Activated T-cell treated with anti-CD3 and anti-CD28 coated beads, Interleukin-2, amount 50 U/mL, for 72 hours (primary cell): ENCODE results near the gene C5AR1. TPM values are rescaled to one million over a fixed set of nuclear protein-coding genes. Genes with fewer than 3 reads are reported as not detected.
A peak's percentile ranks its signal among the peaks of the same experiment; 100 is the strongest.
"Not testable (repeated sequence)": the region's sequence is repeated elsewhere in the genome, so short reads cannot be mapped to it uniquely, and the experiment has no call there.

Experiments used
- ATAC-seq, 2 donors: fragments of 150-1000 bp; cut with Tn5 transposase; replicated peaks in 1 of 2; 2 replicates each; pipeline ENCODE4 v1.10.0; 2021; ENCODE audit warnings: moderate library complexity in 2 of 2, mild to moderate bottlenecking in 1 of 2
- DNase-seq, 2 donors: peaks; one replicate each; pipeline ENCODE4 v3.0.0; 2021 to 2022; ENCODE audit warnings: mixed read lengths in 1 of 2
- H3K27ac Mint-ChIP-seq: one replicate; pipeline ENCODE4 v1.8.0; 2022; ENCODE audit warnings: mild to moderate bottlenecking, moderate library complexity, mixed read lengths
- H3K27me3 Mint-ChIP-seq: one replicate; pipeline ENCODE4 v1.8.0; 2022; ENCODE audit warnings: low read depth, mixed read lengths
- H3K36me3 Mint-ChIP-seq, 2 donors: one replicate each; pipeline ENCODE4 v1.8.0; 2022; ENCODE audit warnings: mixed read lengths in 2 of 2, mild to moderate bottlenecking in 1 of 2; ENCODE audit not compliant: insufficient read depth in 2 of 2
- H3K4me1 Mint-ChIP-seq: one replicate; pipeline ENCODE4 v1.8.0; 2022; ENCODE audit warnings: low read depth, mixed read lengths
- H3K4me3 Mint-ChIP-seq, 2 donors: one replicate each; pipeline ENCODE4 v1.8.0; 2022; ENCODE audit warnings: mild to moderate bottlenecking in 2 of 2, mixed read lengths in 2 of 2, moderate library complexity in 2 of 2
- H3K9me3 Mint-ChIP-seq, 2 donors: one replicate each; pipeline ENCODE4 v1.8.0; 2022; ENCODE audit warnings: mixed read lengths in 2 of 2
- total RNA-seq, 2 donors: library from RNA; stranded (reverse); gene quantifications; one replicate each; pipeline ENCODE4 v1.2.3, GENCODE V29; 2022

C5AR1 gene
- total RNA-seq, 2 donors from 2014 or later, result 1.8 to 3.0 TPM

- H3K27me3 Mint-ChIP-seq, result no peaks in the 10 kb centered on the region
- H3K4me1 Mint-ChIP-seq, result peaks cover 47% of the 10 kb centered on the region
- H3K9me3 Mint-ChIP-seq, result peaks cover 0 to 2% of the 10 kb centered on the region in 2 donors
- peak within 1 kb of the TSS; percentile 90 to 98 for H3K4me3 Mint-ChIP-seq
- ATAC-seq (peak; percentile 98), DNase-seq (peak; percentile 99)
- H3K27ac Mint-ChIP-seq, result peak within 1 kb of the TSS; percentile 89
- H3K36me3 Mint-ChIP-seq, result peaks cover 6 to 9% of the 10 kb centered on the region in 2 donors
Measured at GRCh38 chr19:47348819-47349795, 39.4 kb downstream of the C5AR1 start, which contains the start of gene DHX34. TSS of gene DHX34 (plus strand) at chr19:47349315. CDS start at chr19:47353031, 3,716 bp downstream.

GRCh38 chr19:47350630-47351029, 41.0 kb downstream of the C5AR1 start:
- peaks cover 53% of the 10 kb centered on the region for H3K4me1 Mint-ChIP-seq
- peaks cover 0 to 2% of the 10 kb centered on the region in 2 donors for H3K9me3 Mint-ChIP-seq
- ATAC-seq, result no peak
- no peak for DNase-seq
- H3K27me3 Mint-ChIP-seq, result no peaks in the 10 kb centered on the region
- H3K4me3 Mint-ChIP-seq, result peak overlapping the region; percentile 13 to 98
- peaks cover 6 to 14% of the 10 kb centered on the region in 2 donors for H3K36me3 Mint-ChIP-seq
- peak overlapping the region; percentile 0 for H3K27ac Mint-ChIP-seq

GRCh38 chr19:47351548-47351947, 41.9 kb downstream of the C5AR1 start:
- Mint-ChIP-seq H3K27ac (no peak overlapping the region), H3K9me3 (peaks cover 0 to 2% of the 10 kb centered on the region in 2 donors), H3K36me3 (peaks cover 6 to 19% of the 10 kb centered on the region in 2 donors), H3K4me1 (peaks cover 53% of the 10 kb centered on the region), H3K4me3 (peak overlapping the region in 1 of 2 donors; percentile 17), H3K27me3 (no peaks in the 10 kb centered on the region)
- ATAC-seq (no peak), DNase-seq (no peak)

- DNase-seq (no peak), ATAC-seq (no peak)
- Mint-ChIP-seq H3K27ac (peak overlapping the region; percentile 32), H3K36me3 (peaks cover 6 to 19% of the 10 kb centered on the region in 2 donors), H3K27me3 (no peaks in the 10 kb centered on the region), H3K4me3 (no peak overlapping the region), H3K4me1 (peaks cover 53% of the 10 kb centered on the region), H3K9me3 (peaks cover 0 to 2% of the 10 kb centered on the region in 2 donors)
Measured at GRCh38 chr19:47352095-47352494, 42.4 kb downstream of the C5AR1 start.

- no peak for DNase-seq
- Mint-ChIP-seq H3K36me3 (peaks cover 11 to 22% of the 10 kb centered on the region in 2 donors), H3K9me3 (peaks cover 0 to 2% of the 10 kb centered on the region in 2 donors), H3K27me3 (no peaks in the 10 kb centered on the region), H3K27ac (no peak overlapping the region), H3K4me1 (peaks cover 52% of the 10 kb centered on the region), H3K4me3 (no peak overlapping the region)
- ATAC-seq, result no peak
Measured at GRCh38 chr19:47353307-47353712, 43.6 kb downstream of the C5AR1 start.

GRCh38 chr19:47356900-47357299, 47.2 kb downstream of the C5AR1 start:
- H3K27me3 Mint-ChIP-seq, result no peaks in the 10 kb centered on the region

GRCh38 chr19:47357788-47358680, 48.4 kb downstream of the C5AR1 start:
- Mint-ChIP-seq H3K9me3 (no peaks in the 10 kb centered on the region), H3K4me3 (no peak overlapping the region), H3K27me3 (no peaks in the 10 kb centered on the region), H3K4me1 (peaks cover 7% of the 10 kb centered on the region), H3K36me3 (peaks cover 5 to 30% of the 10 kb centered on the region in 2 donors), H3K27ac (no peak overlapping the region)
- no peak for ATAC-seq
- no peak for DNase-seq

More at GRCh38 chr19:47356900-47357299, 47.2 kb downstream of the C5AR1 start:
- no peak for DNase-seq
- H3K27ac Mint-ChIP-seq, result no peak overlapping the region
- H3K36me3 Mint-ChIP-seq, result peaks cover 5 to 32% of the 10 kb centered on the region in 2 donors
- peaks cover 17% of the 10 kb centered on the region for H3K4me1 Mint-ChIP-seq
- H3K4me3 Mint-ChIP-seq, result no peak overlapping the region
- ATAC-seq, result no peak
- no peaks in the 10 kb centered on the region for H3K9me3 Mint-ChIP-seq

- Mint-ChIP-seq H3K4me3 (no peak overlapping the region), H3K27me3 (no peaks in the 10 kb centered on the region), H3K36me3 (peaks cover 5 to 28% of the 10 kb centered on the region in 2 donors), H3K27ac (no peak overlapping the region), H3K9me3 (no peaks in the 10 kb centered on the region), H3K4me1 (peaks cover 6% of the 10 kb centered on the region)
- DNase-seq (no peak), ATAC-seq (no peak)
Measured at GRCh38 chr19:47358936-47359335, 49.3 kb downstream of the C5AR1 start.

GRCh38 chr19:47362321-47362720, 52.7 kb downstream of the C5AR1 start:
- Mint-ChIP-seq H3K27ac (no peak overlapping the region), H3K4me3 (no peak overlapping the region), H3K27me3 (no peaks in the 10 kb centered on the region), H3K9me3 (no peaks in the 10 kb centered on the region), H3K36me3 (peaks cover 2 to 27% of the 10 kb centered on the region in 2 donors), H3K4me1 (no peaks in the 10 kb centered on the region)
- no peak for DNase-seq
- no peak for ATAC-seq

GRCh38 chr19:47363758-47364531, 54.3 kb downstream of the C5AR1 start:
- DNase-seq (no peak), ATAC-seq (no peak)
- Mint-ChIP-seq H3K4me1 (no peaks in the 10 kb centered on the region), H3K36me3 (peaks cover 0 to 23% of the 10 kb centered on the region in 2 donors), H3K4me3 (no peak overlapping the region), H3K9me3 (no peaks in the 10 kb centered on the region), H3K27me3 (no peaks in the 10 kb centered on the region), H3K27ac (no peak overlapping the region)

GRCh38 chr19:47365455-47365854, 55.8 kb downstream of the C5AR1 start:
- H3K4me3 Mint-ChIP-seq, H3K9me3 Mint-ChIP-seq, H3K27ac Mint-ChIP-seq, H3K27me3 Mint-ChIP-seq, H3K4me1 Mint-ChIP-seq, DNase-seq, ATAC-seq: not testable (repeated sequence)
- peaks cover 0 to 18% of the 10 kb centered on the region in 2 donors for H3K36me3 Mint-ChIP-seq

GRCh38 chr19:47370045-47370611, 60.5 kb downstream of the C5AR1 start:
- no peaks in the 10 kb centered on the region for H3K27me3 Mint-ChIP-seq
- no peaks in the 10 kb centered on the region for H3K4me1 Mint-ChIP-seq
- H3K36me3 Mint-ChIP-seq, result peaks cover 0 to 12% of the 10 kb centered on the region in 2 donors
- no peaks in the 10 kb centered on the region for H3K9me3 Mint-ChIP-seq
- DNase-seq (no peak), ATAC-seq (no peak)
- H3K27ac Mint-ChIP-seq, result no peak overlapping the region
- H3K4me3 Mint-ChIP-seq, result no peak overlapping the region
